Upper lobe of left lung (tissue), 4 donors: ENCODE measurements around the gene OPCML.

Experiments
- CTCF ChIP-seq, 6 experiments: fragments of 450-650 bp in 4 of 6; fragments of 200-600 bp in 2 of 6; sonication (generic) in 2 of 6; IDR thresholded peaks; one replicate each; pipeline ENCODE4 v1.5.1; 2016 to 2019; ENCODE audit warnings: antibody characterized with exemption in 6 of 6
- EP300 ChIP-seq, 4 donors: sonication (generic); formaldehyde crosslinking; IDR thresholded peaks; one replicate each; pipeline ENCODE4 v1.5.1; 2017; ENCODE audit warnings: antibody characterized with exemption in 4 of 4, control low read depth in 2 of 4
- POLR2A ChIP-seq, 4 donors: fragments of 450-650 bp; IDR thresholded peaks; one replicate each; pipeline ENCODE4 v1.5.1; 2016 to 2017; ENCODE audit warnings: antibody characterized with exemption in 4 of 4, mild to moderate bottlenecking in 2 of 4
- POLR2AphosphoS5 ChIP-seq, 2 donors: sonication (generic); formaldehyde crosslinking; IDR thresholded peaks; one replicate each; pipeline ENCODE4 v1.5.1; 2017; ENCODE audit warnings: antibody characterized with exemption in 2 of 2

- TF ChIP-seq CTCF (IDR thresholded peaks at IDR 0.05) (no peak), POLR2AphosphoS5 (IDR thresholded peaks at IDR 0.05) (no peak), POLR2A (IDR thresholded peaks at IDR 0.05) (no peak), EP300 (IDR thresholded peaks at IDR 0.05) (no peak)
These were observed 858.1 kb downstream of the OPCML start for GRCh38 chr11:132674151-132674550.
